ENCODE results near the gene PTPN21. TPM values are rescaled to one million over a fixed set of nuclear protein-coding genes. Genes with fewer than 3 reads are reported as not detected.

PTPN21 gene
- polyA plus RNA-seq, 3 donors = not detected

GRCh38 chr14:88417594-88417993 lies 137.2 kb downstream of the PTPN21 start:
- no peak overlapping the region for H3K4me2 ChIP-seq (replicated peaks; ENCODE audit: extremely low read depth, low read length, poor library complexity, severe bottlenecking)
- no peaks in the 10 kb centered on the region for H3K4me1 ChIP-seq (ENCODE audit: control insufficient read depth in 1 of 2, insufficient read depth in 2 of 2, low read length in 2 of 2)
- no peak overlapping the region for H3K9ac ChIP-seq (ENCODE audit: insufficient read depth, low read length, poor library complexity, severe bottlenecking)
- DNase-seq = no peak
- TF ChIP-seq CTCF (IDR thresholded peaks at IDR 0.05) = no peak
- Mint-ChIP-seq H3K9me3 (peaks cover 12 to 30% (median 22%) of the 10 kb centered on the region in 7 donors), H3K27ac (no peak overlapping the region), H3K4me3 (no peak overlapping the region), H3K27me3 (ENCODE audit: low read depth in 3 of 3) (no peaks in the 10 kb centered on the region), H3K36me3 (peaks cover 10 to 23% of the 10 kb centered on the region in 2 donors), H3K4me1 (no peaks in the 10 kb centered on the region)
- intact Hi-C loops (cut with micrococcal nuclease) = no loop called here
- H3K4me3 ChIP-seq (replicated peaks in 1 of 3; ENCODE audit: low read depth in 2 of 3, low read length in 3 of 3) = no peak overlapping the region
- H3K27ac ChIP-seq (ENCODE audit: low read depth in 1 of 2, low read length in 2 of 2) = no peak overlapping the region
- H3K79me2 ChIP-seq (ENCODE audit: insufficient read depth, low read length) = no peaks in the 10 kb centered on the region
- peaks cover 6 to 13% of the 10 kb centered on the region in 2 donors for H3K9me3 ChIP-seq (replicated peaks in 1 of 2; ENCODE audit: control insufficient read depth in 1 of 2, insufficient read depth in 1 of 2, low read length in 2 of 2)
- peaks cover 0 to 11% of the 10 kb centered on the region in 2 donors for H3K36me3 ChIP-seq (replicated peaks in 1 of 2; ENCODE audit: control insufficient read depth in 1 of 2, insufficient read depth in 2 of 2, low read length in 2 of 2)
- no peaks in the 10 kb centered on the region for H4K20me1 ChIP-seq (ENCODE audit: insufficient read depth, low read length)
- H2AFZ ChIP-seq (ENCODE audit: insufficient read depth, low read depth, low read length, poor library complexity, severe bottlenecking) = no peak overlapping the region
- no peaks in the 10 kb centered on the region for H3K27me3 ChIP-seq (ENCODE audit: control insufficient read depth in 2 of 2, insufficient read depth in 2 of 2, low read length in 2 of 2)

Small RNA genes lying within 50 kb of the gene (small RNA-seq; reads per million reads assigned to genes)
- gene RNU4-22P (ENCODE audit: insufficient read length, low read depth) = not detected

Other genes starting within 250 kb of the PTPN21 start
- under 1 TPM in 1 of 3 donors, not detected in 2; 0.05 TPM for gene KCNK10, start 231.7 kb downstream of the PTPN21 start, polyA plus RNA-seq
- gene SPATA7, start 169.3 kb downstream of the PTPN21 start, polyA plus RNA-seq = 1 to 10 TPM; 2.2 to 4.8 (median 3.4) TPM
- gene ZC3H14, start 8.0 kb upstream of the PTPN21 start, polyA plus RNA-seq = 10 to 100 TPM; 18.9 to 30.2 (median 27.1) TPM
- not detected for gene EML5, start 237.9 kb upstream of the PTPN21 start, polyA plus RNA-seq